Stimulated activated naive CD8-positive, alpha-beta T cell treated with anti-CD3 and anti-CD28 coated beads, Interleukin-15, amount 100 ng/mL, for 72 hours (primary cell): ENCODE data around the gene BLID.

Experiments
- ATAC-seq: fragments of 150-1000 bp; cut with Tn5 transposase; 2 replicates; pipeline ENCODE4 v1.10.0; 2021; ENCODE audit warnings: mild to moderate bottlenecking, moderate library complexity
- DNase-seq, 2 donors: peaks; one replicate each; pipeline ENCODE4 v3.0.0; 2021 to 2022
- H3K27ac Mint-ChIP-seq, 2 donors: one replicate each; pipeline ENCODE4 v1.8.0; 2022; ENCODE audit warnings: mild to moderate bottlenecking in 2 of 2, mixed read lengths in 2 of 2, moderate library complexity in 2 of 2
- H3K27me3 Mint-ChIP-seq: one replicate; pipeline ENCODE4 v1.8.0; 2022; ENCODE audit warnings: mixed read lengths
- H3K4me1 Mint-ChIP-seq: one replicate; pipeline ENCODE4 v1.8.0; 2022; ENCODE audit warnings: mild to moderate bottlenecking, mixed read lengths
- H3K4me3 Mint-ChIP-seq, 2 donors: one replicate each; pipeline ENCODE4 v1.8.0; 2022; ENCODE audit warnings: mild to moderate bottlenecking in 2 of 2, mixed read lengths in 2 of 2, moderate library complexity in 1 of 2
- H3K9me3 Mint-ChIP-seq, 2 donors: one replicate each; pipeline ENCODE4 v1.8.0; 2022; ENCODE audit warnings: mixed read lengths in 2 of 2

Gene BLID

GRCh38 chr11:122149202-122149601, 33.2 kb upstream of the BLID start:
- H3K9me3 Mint-ChIP-seq: no peaks in the 10 kb centered on the region
- peaks cover 4% of the 10 kb centered on the region for H3K27me3 Mint-ChIP-seq
- H3K4me3 Mint-ChIP-seq: no peak overlapping the region
- DNase-seq (no peak), ATAC-seq (no peak)
- H3K4me1 Mint-ChIP-seq: no peaks in the 10 kb centered on the region
- H3K27ac Mint-ChIP-seq: no peak overlapping the region

- DNase-seq (no peak), ATAC-seq (no peak)
- no peaks in the 10 kb centered on the region for H3K4me1 Mint-ChIP-seq
- H3K9me3 Mint-ChIP-seq: no peaks in the 10 kb centered on the region
- H3K27me3 Mint-ChIP-seq: peaks cover 5% of the 10 kb centered on the region
- H3K27ac Mint-ChIP-seq: no peak overlapping the region
- H3K4me3 Mint-ChIP-seq: no peak overlapping the region
Measured at GRCh38 chr11:122146475-122146874, 30.5 kb upstream of the BLID start.

GRCh38 chr11:122145715-122146274, 29.8 kb upstream of the BLID start:
- Mint-ChIP-seq H3K27ac (no peak overlapping the region), H3K27me3 (peaks cover 5% of the 10 kb centered on the region), H3K4me3 (no peak overlapping the region), H3K4me1 (no peaks in the 10 kb centered on the region), H3K9me3 (no peaks in the 10 kb centered on the region)
- no peak for DNase-seq
- ATAC-seq: no peak

DNA sequence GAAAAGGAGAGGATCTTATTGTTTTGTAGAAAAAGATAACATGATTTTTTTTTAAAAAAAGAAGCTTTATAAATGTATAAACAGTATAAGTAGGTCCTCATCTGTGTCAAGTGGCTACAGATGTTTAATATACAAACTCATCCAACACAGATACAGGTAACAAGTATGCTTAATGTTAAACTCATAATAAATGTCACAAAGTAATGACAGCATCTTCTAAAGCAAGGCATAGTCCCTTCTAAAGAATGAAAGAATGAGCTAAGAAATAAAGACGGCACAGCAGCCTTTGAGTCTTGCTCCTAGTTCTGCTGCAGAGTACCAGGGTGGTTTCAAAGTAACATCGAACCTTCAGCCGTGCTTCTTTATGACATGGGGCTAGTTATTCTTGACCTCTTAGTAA, 28.7 kb upstream of the BLID start:
- Mint-ChIP-seq H3K4me3 (no peak overlapping the region), H3K27me3 (peaks cover 5% of the 10 kb centered on the region), H3K9me3 (no peaks in the 10 kb centered on the region), H3K4me1 (no peaks in the 10 kb centered on the region), H3K27ac (no peak overlapping the region)
- ATAC-seq (no peak), DNase-seq (no peak)

GRCh38 chr11:122141725-122142124, 25.7 kb upstream of the BLID start:
- H3K4me3 Mint-ChIP-seq: no peak overlapping the region
- no peaks in the 10 kb centered on the region for H3K4me1 Mint-ChIP-seq
- H3K27me3 Mint-ChIP-seq: peaks cover 5% of the 10 kb centered on the region
- ATAC-seq (no peak), DNase-seq (no peak)
- no peak overlapping the region for H3K27ac Mint-ChIP-seq
- H3K9me3 Mint-ChIP-seq: no peaks in the 10 kb centered on the region

DNA sequence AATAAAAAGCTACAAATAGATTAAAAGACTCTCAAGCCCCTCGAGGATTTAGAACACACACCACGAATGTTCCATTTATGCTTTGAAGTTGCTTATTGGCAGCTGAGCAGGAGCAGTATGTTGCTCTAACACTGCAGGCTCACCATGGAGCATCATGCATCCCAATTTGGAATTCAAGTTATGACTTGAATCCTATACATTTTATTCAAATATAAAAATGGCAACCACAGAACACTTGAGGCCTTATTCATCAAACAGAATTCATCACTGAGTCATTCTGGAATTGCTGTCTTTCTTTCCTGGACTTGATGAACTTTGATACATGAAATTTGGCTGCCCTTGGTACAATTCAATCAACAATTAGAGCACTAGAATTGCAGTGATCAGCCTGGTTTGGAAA, 24.5 kb upstream of the BLID start:
- Mint-ChIP-seq H3K4me1 (no peaks in the 10 kb centered on the region), H3K9me3 (no peaks in the 10 kb centered on the region), H3K27me3 (peaks cover 5% of the 10 kb centered on the region), H3K4me3 (no peak overlapping the region), H3K27ac (no peak overlapping the region)
- DNase-seq: no peak
- ATAC-seq: no peak

- H3K9me3 Mint-ChIP-seq: no peaks in the 10 kb centered on the region
- H3K27me3 Mint-ChIP-seq: peaks cover 5% of the 10 kb centered on the region
- H3K4me1 Mint-ChIP-seq: no peaks in the 10 kb centered on the region
- no peak overlapping the region for H3K4me3 Mint-ChIP-seq
- DNase-seq (no peak), ATAC-seq (no peak)
- no peak overlapping the region for H3K27ac Mint-ChIP-seq
Measured at GRCh38 chr11:122139595-122139866, 23.5 kb upstream of the BLID start.

DNA sequence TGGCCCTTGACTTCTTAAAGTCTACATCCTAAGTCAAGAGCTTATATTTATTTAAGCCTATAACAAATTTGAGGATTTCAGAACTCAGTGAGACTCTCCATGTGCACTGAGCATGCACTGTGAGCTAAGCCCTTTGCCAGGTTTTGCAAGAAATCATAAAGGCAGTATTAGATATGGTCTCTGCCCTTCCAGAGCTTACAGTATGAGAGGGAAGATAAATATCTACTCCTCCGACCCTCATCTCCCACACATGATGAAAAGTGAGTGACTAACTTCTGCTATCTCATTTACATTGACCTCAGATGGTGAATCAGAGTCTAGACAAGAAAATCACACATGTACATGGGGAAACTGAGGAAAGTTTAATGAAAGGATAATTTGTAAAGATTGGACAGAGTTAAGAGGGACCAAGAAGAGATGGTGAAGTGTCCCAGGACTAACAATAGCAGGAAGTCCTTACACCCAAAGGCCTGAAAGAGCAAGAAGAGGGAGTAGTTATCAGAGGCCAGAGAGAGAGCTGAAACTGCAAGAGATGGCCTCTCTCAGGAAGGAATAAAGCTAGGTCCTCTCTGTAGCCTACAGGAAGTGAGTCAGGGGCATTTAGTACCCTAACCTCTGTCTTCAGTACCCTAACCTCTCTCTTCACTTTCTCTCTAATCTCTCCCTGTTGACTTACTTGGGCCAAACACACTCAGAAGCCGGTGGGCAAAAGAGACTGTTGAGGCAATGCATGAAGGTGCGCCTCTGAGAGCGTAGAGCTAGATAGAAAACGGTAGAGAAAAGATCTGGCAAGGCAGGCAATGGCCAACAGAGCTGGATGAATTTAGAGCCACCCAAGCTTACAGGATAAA, 23.0 kb upstream of the BLID start:
- H3K27ac Mint-ChIP-seq: no peak overlapping the region
- no peak overlapping the region for H3K4me3 Mint-ChIP-seq
- no peak for ATAC-seq

DNA sequence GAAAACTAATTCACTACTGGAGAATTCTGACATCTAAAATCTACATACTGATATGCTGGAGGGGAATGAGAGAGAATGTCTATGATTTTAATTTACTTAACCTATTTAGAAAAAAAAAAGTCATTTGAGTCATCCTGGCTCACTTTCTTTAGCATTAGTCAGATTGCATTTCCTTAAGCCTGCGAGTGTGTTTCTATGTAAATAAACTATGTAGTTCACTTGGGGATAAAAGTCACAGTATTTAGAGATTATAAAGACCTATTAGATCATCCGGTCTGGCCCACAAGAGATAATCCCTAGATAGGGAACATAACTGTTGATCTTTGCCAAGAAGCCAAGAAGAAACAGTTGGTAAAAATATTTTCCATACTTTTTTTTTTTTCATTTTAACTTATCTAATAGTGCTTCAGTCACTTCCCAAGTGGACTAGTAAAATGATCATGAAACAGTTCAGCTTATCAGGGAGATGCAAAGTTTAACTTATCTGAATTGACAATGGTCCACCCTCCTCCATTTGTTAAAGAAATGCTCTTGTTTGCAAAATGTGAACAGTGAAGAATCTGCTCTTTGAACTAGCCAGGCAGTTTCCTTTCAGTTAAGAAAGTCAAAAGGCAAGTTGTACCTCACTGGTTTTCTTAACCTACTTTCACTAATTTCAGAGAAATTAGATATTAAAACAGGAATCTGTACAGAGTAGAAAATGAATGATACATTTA, 21.2 kb upstream of the BLID start:
- Mint-ChIP-seq H3K27me3 (peaks cover 5% of the 10 kb centered on the region), H3K4me3 (no peak overlapping the region), H3K27ac (no peak overlapping the region), H3K9me3 (peaks cover 0 to 2% of the 10 kb centered on the region in 2 donors), H3K4me1 (no peaks in the 10 kb centered on the region)
- ATAC-seq: no peak
- no peak for DNase-seq

More for the DNA sequence above, 23.0 kb upstream of the BLID start:
- Mint-ChIP-seq H3K27me3 (peaks cover 5% of the 10 kb centered on the region), H3K4me1 (no peaks in the 10 kb centered on the region), H3K9me3 (no peaks in the 10 kb centered on the region)
- DNase-seq: no peak

DNA sequence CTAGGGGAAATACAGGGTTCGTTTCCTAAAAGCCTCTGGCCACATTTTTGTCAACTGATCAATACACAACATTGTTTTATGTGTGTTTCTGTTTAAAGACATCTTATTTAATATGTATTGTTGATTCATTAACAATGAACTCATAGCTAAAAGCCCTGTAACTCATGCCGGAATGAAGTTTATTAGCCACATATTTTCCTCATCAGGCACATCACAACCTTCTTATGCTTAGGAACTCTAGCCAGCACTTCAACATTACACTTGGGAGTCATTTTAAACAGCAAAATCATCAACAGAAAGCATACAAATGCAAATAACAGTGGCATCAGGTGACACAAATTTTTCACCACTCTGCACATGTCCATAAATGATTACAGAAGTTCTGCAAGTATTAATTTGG, 15.1 kb upstream of the BLID start:
- peaks cover 0 to 4% of the 10 kb centered on the region in 2 donors for H3K9me3 Mint-ChIP-seq
- no peak overlapping the region for H3K27ac Mint-ChIP-seq
- DNase-seq (no peak), ATAC-seq (no peak)
- H3K27me3 Mint-ChIP-seq: no peaks in the 10 kb centered on the region
- no peak overlapping the region for H3K4me3 Mint-ChIP-seq
- no peaks in the 10 kb centered on the region for H3K4me1 Mint-ChIP-seq

- no peak overlapping the region for H3K4me3 Mint-ChIP-seq
- H3K27me3 Mint-ChIP-seq: no peaks in the 10 kb centered on the region
- ATAC-seq (no peak), DNase-seq (no peak)
- H3K9me3 Mint-ChIP-seq: peaks cover 0 to 4% of the 10 kb centered on the region in 2 donors
- H3K4me1 Mint-ChIP-seq: no peaks in the 10 kb centered on the region
- H3K27ac Mint-ChIP-seq: no peak overlapping the region
Measured at GRCh38 chr11:122128146-122128545, 12.1 kb upstream of the BLID start.

DNA sequence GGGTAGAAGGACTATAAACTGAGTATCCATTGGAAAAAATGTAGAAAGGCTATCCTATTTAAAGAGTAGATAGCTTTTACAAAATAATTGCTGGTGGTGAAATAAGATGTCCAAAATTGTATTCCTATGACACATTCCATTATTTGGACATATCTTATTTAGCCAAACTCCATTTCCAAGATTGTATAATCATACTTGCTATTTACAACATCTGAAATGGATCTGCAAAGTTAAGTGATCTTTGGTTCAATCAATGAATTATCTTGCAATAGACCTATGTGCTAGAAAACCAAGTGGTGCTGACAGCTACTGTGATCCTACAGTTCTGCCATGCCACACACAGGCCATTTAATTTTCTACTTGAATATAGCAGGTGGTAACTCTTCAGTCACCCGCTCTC, 11.0 kb upstream of the BLID start:
- DNase-seq (no peak), ATAC-seq (no peak)
- Mint-ChIP-seq H3K9me3 (peaks cover 0 to under 1% of the 10 kb centered on the region in 2 donors), H3K4me1 (no peaks in the 10 kb centered on the region), H3K4me3 (no peak overlapping the region), H3K27me3 (no peaks in the 10 kb centered on the region), H3K27ac (no peak overlapping the region)

- no peaks in the 10 kb centered on the region for H3K4me1 Mint-ChIP-seq
- H3K27ac Mint-ChIP-seq: no peak overlapping the region
- no peaks in the 10 kb centered on the region for H3K9me3 Mint-ChIP-seq
- no peak for DNase-seq
- no peak for ATAC-seq
- H3K27me3 Mint-ChIP-seq: no peaks in the 10 kb centered on the region
- H3K4me3 Mint-ChIP-seq: no peak overlapping the region
Measured at GRCh38 chr11:122126024-122126688, 10.1 kb upstream of the BLID start.

GRCh38 chr11:122123263-122123929, 7.4 kb upstream of the BLID start:
- ATAC-seq (no peak), DNase-seq (no peak)
- Mint-ChIP-seq H3K4me1 (no peaks in the 10 kb centered on the region), H3K27ac (no peak overlapping the region), H3K9me3 (no peaks in the 10 kb centered on the region), H3K4me3 (no peak overlapping the region), H3K27me3 (no peaks in the 10 kb centered on the region)

DNA sequence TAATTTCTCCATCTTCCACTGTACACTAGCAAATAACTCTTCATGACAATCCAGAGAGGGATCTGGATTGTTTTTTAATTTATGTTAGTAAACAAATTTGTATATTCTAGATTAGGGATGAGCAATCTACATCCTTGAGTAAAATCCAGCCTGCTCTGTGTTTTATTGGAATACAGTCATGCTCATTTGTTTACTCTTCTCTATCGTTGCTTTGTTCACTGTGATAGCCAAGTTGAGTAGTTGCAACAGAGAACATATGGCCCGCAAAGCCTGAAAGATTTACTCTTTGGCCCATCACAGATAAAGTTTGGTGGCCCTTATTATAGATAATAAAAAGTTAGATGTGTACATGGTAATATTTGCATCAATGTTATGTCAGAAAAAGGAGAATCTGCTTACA, 6.2 kb upstream of the BLID start:
- Mint-ChIP-seq H3K9me3 (no peaks in the 10 kb centered on the region), H3K27ac (no peak overlapping the region)

More for the DNA sequence above, 6.2 kb upstream of the BLID start:
- Mint-ChIP-seq H3K4me3 (no peak overlapping the region), H3K27me3 (no peaks in the 10 kb centered on the region), H3K4me1 (no peaks in the 10 kb centered on the region)
- DNase-seq (no peak), ATAC-seq (no peak)
